GM19397 (cell line): ENCODE results near the gene UMAD1.

Experiments used
- ATAC-seq: cut with Tn5 transposase; IDR thresholded peaks from one replicate; pipeline ENCODE4 v1.9.1; 2021; ENCODE audit warnings: mild to moderate bottlenecking, moderate library complexity; ENCODE audit not compliant: unreplicated experiment

Gene UMAD1

GRCh38 chr7:7870555-7870954 lies 230.0 kb downstream of the UMAD1 start:
- ATAC-seq = no peak

- ATAC-seq = no peak
Measured at GRCh38 chr7:7876419-7876818, 235.9 kb downstream of the UMAD1 start.

- ATAC-seq = no peak
Measured at GRCh38 chr7:7881581-7881980, 241.0 kb downstream of the UMAD1 start.

- no peak for ATAC-seq
Measured at GRCh38 chr7:7882888-7883287, 242.3 kb downstream of the UMAD1 start.

- ATAC-seq = no peak
Measured at GRCh38 chr7:7883394-7883793, 242.8 kb downstream of the UMAD1 start.

- no peak for ATAC-seq
Measured at GRCh38 chr7:7884855-7885254, 244.3 kb downstream of the UMAD1 start.

- ATAC-seq = no peak
Measured at GRCh38 chr7:7889791-7890568, 249.4 kb downstream of the UMAD1 start.

- ATAC-seq = no peak
Measured at GRCh38 chr7:7895004-7895650, 254.6 kb downstream of the UMAD1 start.

GRCh38 chr7:7895754-7896153 lies 255.2 kb downstream of the UMAD1 start:
- no peak for ATAC-seq

- no peak for ATAC-seq
Measured at GRCh38 chr7:7897509-7897908, 257.0 kb downstream of the UMAD1 start.

GRCh38 chr7:7897949-7898515 lies 257.5 kb downstream of the UMAD1 start:
- no peak for ATAC-seq

GRCh38 chr7:7902845-7903244 lies 262.3 kb downstream of the UMAD1 start:
- ATAC-seq = no peak

- ATAC-seq = no peak
Measured at GRCh38 chr7:7907306-7907705, 266.8 kb downstream of the UMAD1 start.

GRCh38 chr7:7908622-7909145 lies 268.1 kb downstream of the UMAD1 start:
- ATAC-seq = no peak

GRCh38 chr7:7909376-7909775 lies 268.8 kb downstream of the UMAD1 start:
- ATAC-seq = no peak

- ATAC-seq = no peak
Measured at GRCh38 chr7:7911369-7912123, 271.0 kb downstream of the UMAD1 start.

GRCh38 chr7:7912937-7913336 lies 272.4 kb downstream of the UMAD1 start:
- no peak for ATAC-seq

- no peak for ATAC-seq
Measured at GRCh38 chr7:7913504-7913903, 273.0 kb downstream of the UMAD1 start.

GRCh38 chr7:7914547-7914946 lies 274.0 kb downstream of the UMAD1 start:
- ATAC-seq = no peak

- no peak for ATAC-seq
Measured at GRCh38 chr7:7916064-7916463, 275.5 kb downstream of the UMAD1 start.

- ATAC-seq = no peak
Measured at GRCh38 chr7:7917593-7917992, 277.0 kb downstream of the UMAD1 start.
